ENCODE data around the gene TAF15. TPM values are rescaled to one million over a fixed set of nuclear protein-coding genes. Genes with fewer than 3 reads are reported as not detected.

TAF15 gene
- total and polyA plus RNA-seq, 2 of the 4 experiments (the other 2 are of a cell fraction) = 46.8 to 98.0 TPM

DNA sequence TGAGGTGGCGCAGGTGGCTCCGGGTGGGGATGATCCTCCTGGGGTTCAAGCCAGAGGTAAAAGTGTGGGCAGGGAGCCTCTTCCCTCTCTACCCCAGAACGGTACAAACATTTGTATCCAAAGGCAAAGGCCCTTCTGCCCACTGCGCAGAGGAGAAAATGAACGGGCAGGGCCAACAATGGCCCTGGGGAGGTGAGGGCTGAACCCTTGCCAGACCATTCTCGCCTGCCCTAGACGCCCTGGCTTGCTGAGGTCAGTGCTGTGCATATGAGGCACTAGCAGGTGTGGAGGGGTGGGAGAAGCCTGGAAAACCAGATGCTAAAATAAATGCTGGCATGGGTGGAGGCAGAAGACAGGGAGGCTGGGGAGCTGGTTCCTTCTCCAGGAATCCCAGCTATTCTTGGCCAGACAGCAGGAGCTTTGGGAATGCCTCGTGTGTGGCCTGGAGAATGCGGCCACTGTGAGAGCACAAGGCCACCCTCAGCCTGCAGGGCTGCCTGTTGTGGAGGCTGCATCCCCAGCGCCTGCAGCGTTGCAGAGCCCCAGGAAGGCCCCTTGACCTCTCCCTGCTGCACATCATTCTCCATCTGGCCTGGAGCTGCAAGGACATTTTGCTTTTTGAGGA is 44.1 kb upstream of the TAF15 start:
- no peak overlapping the region for H2AK9ac ChIP-seq (replicated peaks; ENCODE audit: low read depth, low read length, poor library complexity)
- no peaks in the 10 kb centered on the region for H3K36me3 ChIP-seq (ENCODE audit: control insufficient read depth, insufficient read depth, low read length)
- no peak overlapping the region for H2BK20ac ChIP-seq (ENCODE audit: low read depth, low read length)
- BruUV-seq (replicated peaks) = no TSS peak
- H3K18ac ChIP-seq (ENCODE audit: low read depth, low read length) = no peak overlapping the region
- no peak overlapping the region for H4K8ac ChIP-seq (ENCODE audit: low read depth in 2 of 2, low read length in 2 of 2)
- H3K4me1 ChIP-seq (ENCODE audit: control insufficient read depth, insufficient read depth, low read length) = peaks cover 3% of the 10 kb centered on the region
- H3K4ac ChIP-seq (ENCODE audit: low read depth, low read length) = no peak overlapping the region
- no peak overlapping the region for H3K14ac ChIP-seq (replicated peaks; ENCODE audit: low read depth, low read length)
- peak overlapping the region; percentile 43 for H2AFZ ChIP-seq (replicated peaks; ENCODE audit: low read length, poor library complexity)
- no peak for TF ChIP-seq POLR2A (IDR thresholded peaks at IDR 0.05; ENCODE audit: low read depth, low read length)
- no peak overlapping the region for H4K91ac ChIP-seq (ENCODE audit: insufficient read depth, low read depth, low read length)
- H3K4me2 ChIP-seq (ENCODE audit: low read depth, low read length) = no peak overlapping the region
- no peak overlapping the region for H3K56ac ChIP-seq (ENCODE audit: extremely low read depth, insufficient read depth, low read length)
- no peak overlapping the region; the same call in 1 of the 2 replicates for H3K23ac ChIP-seq (ENCODE audit: low read depth, low read length)
- H2AK5ac ChIP-seq (ENCODE audit: low read depth, low read length) = no peak overlapping the region; the same call in 1 of the 2 replicates
- dilution Hi-C loops (cut with HindIII; ENCODE audit: low sequenced_read_pairs, unreplicated experiment) (no loop called here), intact Hi-C loops (cut with micrococcal nuclease) (no loop called here), in situ Hi-C loops (cut with MboI; ENCODE audit: low sequenced_read_pairs) (no loop called here)
- no peak overlapping the region for H3K27ac ChIP-seq (ENCODE audit: insufficient read depth, low read length)
- CTCF ChIA-PET = interaction anchor here (1.0 to 2.3 kb wide), 5 partner anchors 36 to 54 kb away, joined by 4 to 18 read pairs (median 15); partner anchors contain the start of gene TAF15
- ATAC-seq (ENCODE audit: low read depth) = no peak
- no peak for DNase-seq
- 40% methylated on average over 1 of the region's 11 CpGs; no CpG with 5 or more reads in 1 of the 2 experiments for WGBS, 2 experiments (ENCODE audit: extremely low coverage in 2 of 2, insufficient read length in 1 of 2)
- peaks cover 23% of the 10 kb centered on the region for H3K27me3 ChIP-seq (ENCODE audit: control insufficient read depth, insufficient read depth, low read length)
- H3K79me1 ChIP-seq (ENCODE audit: low read depth in 1 of 2, low read length in 2 of 2) = no peaks in the 10 kb centered on the region
- H2BK5ac ChIP-seq (ENCODE audit: low read depth, low read length, poor library complexity, severe bottlenecking) = no peak overlapping the region
- H3K9me1 ChIP-seq (ENCODE audit: insufficient read depth, low read length) = no peaks in the 10 kb centered on the region
- no peak overlapping the region for H4K5ac ChIP-seq (ENCODE audit: low read depth, low read length)
- no peak overlapping the region for H2BK120ac ChIP-seq (ENCODE audit: low read depth, low read length)
- no peak overlapping the region for H3K9ac ChIP-seq (ENCODE audit: low read depth, low read length)
- H3K9me3 ChIP-seq (ENCODE audit: control insufficient read depth, insufficient read depth, low read length) = no peaks in the 10 kb centered on the region
- no peak overlapping the region for H2BK15ac ChIP-seq (ENCODE audit: low read depth, low read length)
- H3K4me3 ChIP-seq (ENCODE audit: insufficient read depth, low read depth, low read length) = no peak overlapping the region
- peaks cover 8% of the 10 kb centered on the region; the same call in 1 of the 2 replicates for H4K20me1 ChIP-seq (ENCODE audit: insufficient read depth, low read length)
- POLR2A ChIA-PET (ENCODE audit: unreplicated experiment) = no interaction called here

Measured in IMR-90 (cell line).